Fibroblast of mammary gland (primary cell): ENCODE data around the gene CDH15.

Experiments
- DNase-seq: peaks from one replicate; pipeline ENCODE4 v3.0.0-alpha.2; 2010; ENCODE audit warnings: low read depth
- H3K4me3 ChIP-seq: 2 replicates; pipeline ENCODE4 v1.5.1; 2011; ENCODE audit warnings: low read depth, mild to moderate bottlenecking, low read length, moderate library complexity; ENCODE audit not compliant: control insufficient read depth
- TF ChIP-seq, protein P1 (sequence below): conservative IDR thresholded peaks from 2 replicates; pipeline ENCODE4 v1.5.1; 2011; ENCODE audit warnings: low read depth, low read length, inconsistent platforms; ENCODE audit not compliant: control insufficient read depth, insufficient read depth

Gene CDH15

DNA sequence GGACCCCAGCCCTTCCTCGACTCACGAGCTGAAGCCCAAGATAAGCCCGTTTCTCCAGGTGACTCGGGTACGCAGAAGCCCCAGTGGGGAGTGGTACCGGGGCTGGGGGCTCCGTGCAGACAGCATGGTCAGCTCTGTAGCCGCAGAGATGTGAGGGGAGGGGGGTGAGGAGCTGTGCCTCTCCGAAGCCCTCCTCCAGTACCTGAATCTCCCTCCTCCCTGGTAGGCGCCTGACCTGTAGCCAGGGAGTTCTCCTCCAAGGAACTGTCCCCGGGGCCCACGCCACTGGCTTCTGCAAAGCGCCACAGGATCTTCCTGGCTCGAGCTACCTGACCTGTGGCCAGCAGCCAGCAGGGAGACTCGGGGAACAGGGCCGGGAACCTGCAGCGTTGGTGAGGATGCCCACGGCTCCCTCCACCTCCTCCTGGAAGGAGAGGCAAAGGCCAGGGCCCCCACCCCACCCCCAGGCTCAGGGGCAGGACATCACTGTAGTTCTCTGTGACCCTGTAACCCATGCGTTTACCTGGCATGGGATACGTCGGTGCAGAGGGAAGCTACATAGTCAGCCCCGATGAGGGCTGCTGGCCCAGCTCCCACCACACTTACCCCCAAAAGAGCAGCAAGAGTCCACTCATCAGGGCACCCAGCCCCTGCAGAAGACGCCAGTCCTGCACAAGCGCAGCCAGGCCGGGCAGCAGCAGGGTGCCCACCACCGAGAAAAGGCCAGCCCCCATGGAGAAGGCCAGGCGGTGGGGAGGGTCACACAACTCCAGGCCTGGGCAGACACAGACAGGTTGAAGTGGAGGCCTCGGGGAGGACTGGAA lies 27.1 kb downstream of the CDH15 start:
- TF ChIP-seq, protein P1, sequence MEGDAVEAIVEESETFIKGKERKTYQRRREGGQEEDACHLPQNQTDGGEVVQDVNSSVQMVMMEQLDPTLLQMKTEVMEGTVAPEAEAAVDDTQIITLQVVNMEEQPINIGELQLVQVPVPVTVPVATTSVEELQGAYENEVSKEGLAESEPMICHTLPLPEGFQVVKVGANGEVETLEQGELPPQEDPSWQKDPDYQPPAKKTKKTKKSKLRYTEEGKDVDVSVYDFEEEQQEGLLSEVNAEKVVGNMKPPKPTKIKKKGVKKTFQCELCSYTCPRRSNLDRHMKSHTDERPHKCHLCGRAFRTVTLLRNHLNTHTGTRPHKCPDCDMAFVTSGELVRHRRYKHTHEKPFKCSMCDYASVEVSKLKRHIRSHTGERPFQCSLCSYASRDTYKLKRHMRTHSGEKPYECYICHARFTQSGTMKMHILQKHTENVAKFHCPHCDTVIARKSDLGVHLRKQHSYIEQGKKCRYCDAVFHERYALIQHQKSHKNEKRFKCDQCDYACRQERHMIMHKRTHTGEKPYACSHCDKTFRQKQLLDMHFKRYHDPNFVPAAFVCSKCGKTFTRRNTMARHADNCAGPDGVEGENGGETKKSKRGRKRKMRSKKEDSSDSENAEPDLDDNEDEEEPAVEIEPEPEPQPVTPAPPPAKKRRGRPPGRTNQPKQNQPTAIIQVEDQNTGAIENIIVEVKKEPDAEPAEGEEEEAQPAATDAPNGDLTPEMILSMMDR = no peak
- no peak overlapping the region for H3K4me3 ChIP-seq
- DNase-seq = no peak

DNA sequence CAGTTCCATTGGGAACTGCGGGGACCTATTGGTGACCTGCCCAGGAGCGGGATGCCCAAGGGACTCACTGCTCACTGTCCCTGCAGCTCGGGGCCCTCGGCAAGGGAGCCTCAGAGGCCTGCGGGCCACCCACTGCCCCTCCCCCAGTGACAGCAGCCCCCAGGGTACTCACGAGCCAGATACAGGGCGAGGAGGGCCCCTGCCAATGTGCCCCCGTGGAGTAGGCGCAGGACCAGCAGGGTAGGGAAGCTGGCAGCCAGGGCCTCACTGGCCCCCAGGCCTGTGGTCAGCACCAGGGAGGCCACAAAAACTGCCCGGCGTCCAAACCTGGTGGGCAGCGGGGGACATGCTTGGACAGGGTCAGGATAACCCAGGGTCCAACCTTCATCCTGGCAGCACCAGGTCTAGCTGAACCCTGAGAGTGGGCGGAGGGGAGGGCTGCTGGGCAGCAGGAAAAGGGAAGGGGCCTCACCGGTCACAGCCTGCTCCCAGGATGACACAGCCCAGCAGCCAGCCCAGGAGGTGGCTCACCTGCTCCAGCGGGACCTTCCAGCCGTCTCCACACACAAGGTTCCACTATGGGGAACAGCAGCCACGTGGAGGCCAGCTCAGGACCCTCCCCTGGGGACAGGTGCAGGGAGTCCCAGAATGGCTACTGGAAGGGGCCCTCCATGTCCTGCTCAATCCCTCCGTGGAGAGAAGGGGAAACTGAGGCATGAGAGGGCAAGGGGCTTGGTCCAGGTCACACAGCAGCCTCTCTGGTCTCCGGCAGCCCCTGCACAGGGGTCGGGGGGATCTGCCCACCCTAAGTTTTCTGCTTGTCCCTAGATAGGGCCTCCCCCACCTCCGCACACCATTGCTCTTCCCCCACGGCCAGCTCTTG lies 27.9 kb downstream of the CDH15 start:
- TF ChIP-seq, protein P1 = no peak
- no peak for DNase-seq

DNA sequence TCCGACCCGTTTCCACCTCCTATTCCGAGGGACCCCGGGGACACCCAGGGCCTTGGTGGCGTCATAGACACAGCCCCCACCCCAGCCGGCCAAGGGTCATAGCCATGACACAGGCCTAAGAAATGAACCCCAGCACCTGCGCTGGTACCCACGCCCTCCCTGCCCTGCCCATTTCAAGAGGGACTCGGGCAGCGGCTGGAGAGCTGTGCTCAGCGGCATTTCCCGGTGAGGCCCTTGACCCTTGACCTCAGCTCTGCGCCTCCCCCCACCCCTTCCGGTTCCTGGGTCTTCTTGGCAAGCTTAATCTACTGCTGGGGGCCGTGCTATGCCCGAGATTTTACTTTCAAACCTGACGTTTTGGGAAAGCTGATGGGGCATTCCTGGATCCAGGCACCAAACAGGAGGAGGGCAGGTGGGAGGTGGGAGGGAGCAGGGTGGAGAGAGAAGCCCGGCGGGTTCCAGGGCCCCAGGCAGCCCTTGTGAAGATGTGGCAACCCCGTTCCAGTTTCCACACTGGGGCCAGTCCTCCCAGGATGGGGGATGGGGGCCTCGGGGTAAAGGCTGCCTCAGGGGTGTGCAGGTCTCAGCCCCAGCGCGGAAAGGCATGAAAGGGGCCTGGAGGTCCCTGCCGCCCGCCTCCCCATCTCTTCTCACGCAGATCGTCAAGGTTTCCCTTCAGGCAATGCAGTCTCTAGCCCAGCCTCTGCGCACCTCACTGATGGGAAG lies 28.7 kb downstream of the CDH15 start, which contains the start of gene SLC22A31:
TSS of gene SLC22A31 (minus strand) at position 414 of the 726 bp plus-strand sequence. CDS start at position 378, 36 bp downstream.
- DNase-seq = no peak
- no peak within 1 kb of the TSS for H3K4me3 ChIP-seq
- TF ChIP-seq, protein P1 = no peak

More for the DNA sequence above, 27.9 kb downstream of the CDH15 start:
- H3K4me3 ChIP-seq = no peak overlapping the region

DNA sequence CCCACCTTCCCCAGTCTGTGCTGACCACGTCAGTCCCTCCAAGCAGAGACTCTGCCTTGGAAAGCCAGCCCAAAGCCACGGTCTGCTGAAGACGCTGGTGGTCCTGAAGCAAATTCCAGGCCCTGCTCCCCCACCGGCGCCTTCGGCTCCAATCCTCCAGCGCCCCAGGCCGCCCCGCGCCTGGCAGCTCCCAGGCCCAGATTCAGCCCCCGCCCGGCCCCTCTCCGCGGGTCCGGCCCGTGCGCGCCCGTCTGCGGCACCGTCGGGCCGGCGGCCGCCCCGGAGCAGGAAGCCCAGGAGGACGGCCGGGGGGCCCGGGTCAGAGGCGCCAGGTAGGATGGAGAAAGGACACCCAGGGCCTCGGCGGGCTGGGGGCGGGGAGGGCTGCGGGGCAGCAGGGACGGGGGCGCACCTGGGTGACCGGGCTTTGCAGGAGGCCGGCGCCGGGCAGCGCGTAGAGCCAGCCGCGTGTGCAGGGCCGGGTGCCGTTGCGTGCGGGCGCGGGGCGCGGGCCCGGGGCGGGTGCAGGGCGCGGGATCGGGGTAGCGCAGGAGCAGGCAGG lies 29.4 kb downstream of the CDH15 start:
- no peak for DNase-seq
- no peak overlapping the region for H3K4me3 ChIP-seq
- TF ChIP-seq, protein P1 = no peak

DNA sequence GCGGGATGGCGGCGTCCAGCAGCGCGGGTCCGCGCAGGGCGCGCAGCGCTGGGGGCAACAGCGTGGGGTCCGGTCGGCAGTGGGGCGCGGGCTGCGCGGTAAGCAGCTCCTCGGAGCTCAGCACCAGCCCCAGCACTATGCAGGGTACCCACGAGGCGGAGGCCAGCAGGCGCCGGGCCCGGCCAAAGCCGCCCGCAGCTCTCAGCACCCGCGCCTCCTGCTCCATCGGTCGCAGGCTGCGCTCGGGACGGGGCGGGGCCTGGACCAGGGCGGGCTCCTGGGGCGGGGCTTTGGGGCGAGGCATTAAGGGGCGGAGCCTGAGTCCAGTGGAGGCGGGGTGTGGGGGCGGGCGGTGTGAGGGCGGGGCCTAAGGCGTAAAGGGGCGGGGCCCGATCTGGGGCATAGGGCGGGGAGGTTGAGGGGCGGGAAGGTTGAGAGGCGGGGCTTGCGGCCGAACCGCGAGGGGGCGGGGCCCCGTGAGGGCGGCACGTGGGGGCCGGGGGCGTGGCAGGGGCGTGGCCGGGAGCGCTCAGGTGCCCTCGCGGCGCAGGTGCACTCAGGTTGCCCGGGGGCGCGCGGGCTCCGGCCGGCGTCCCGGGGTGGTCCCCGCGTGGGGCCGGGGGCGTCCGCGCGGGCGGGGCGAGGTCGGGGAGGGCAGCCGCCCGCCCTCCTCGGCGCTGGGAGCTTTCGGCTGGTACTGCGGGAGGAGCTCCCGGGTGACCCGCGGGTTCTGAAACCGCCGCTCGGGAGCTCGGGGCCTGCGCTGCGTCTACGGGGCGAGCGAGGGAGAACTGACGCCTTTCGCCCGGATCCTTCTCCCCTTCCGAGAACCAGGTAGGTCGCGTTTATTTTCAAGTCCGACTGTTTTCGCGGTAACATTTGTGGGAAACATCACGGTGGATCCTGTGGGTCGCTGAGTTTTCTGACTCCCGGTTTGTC lies 30.2 kb downstream of the CDH15 start:
- DNase-seq = peak; percentile 57
- TF ChIP-seq, protein P1 = no peak
- H3K4me3 ChIP-seq = no peak overlapping the region
